Activated CD8-positive, alpha-beta memory T cell treated with anti-CD3 and anti-CD28 coated beads for 1 hour (primary cell): ENCODE results near the gene KAT2A.
A peak's percentile ranks its signal among the peaks of the same experiment; 100 is the strongest.

Experiments
- DNase-seq, 2 donors: peaks; one replicate each; pipeline ENCODE4 v3.0.0-alpha.2; 2020; ENCODE audit warnings: low read depth in 1 of 2; ENCODE audit errors: extremely low read depth in 1 of 2

The KAT2A gene

GRCh38 chr17:42096360-42097111, 24.6 kb downstream of the KAT2A start:
- DNase-seq: no peak

GRCh38 chr17:42094375-42095069, 26.6 kb downstream of the KAT2A start:
- DNase-seq: no peak

GRCh38 chr17:42092939-42093338, 28.2 kb downstream of the KAT2A start:
- no peak for DNase-seq

- DNase-seq: no peak
Observed at GRCh38 chr17:42090964-42091790, 30.0 kb downstream of the KAT2A start.

GRCh38 chr17:42088736-42089135, 32.4 kb downstream of the KAT2A start:
- no peak for DNase-seq

- no peak for DNase-seq
Observed at GRCh38 chr17:42087736-42088705, 33.1 kb downstream of the KAT2A start.

GRCh38 chr17:42087042-42087701, 34.0 kb downstream of the KAT2A start:
- no peak for DNase-seq

- no peak for DNase-seq
Observed at GRCh38 chr17:42081516-42082129, 39.5 kb downstream of the KAT2A start.

GRCh38 chr17:42079541-42079940, 41.6 kb downstream of the KAT2A start:
- no peak for DNase-seq

GRCh38 chr17:42078396-42079043, 42.6 kb downstream of the KAT2A start:
- DNase-seq: no peak

GRCh38 chr17:42077755-42078154, 43.4 kb downstream of the KAT2A start:
- DNase-seq: no peak

- no peak for DNase-seq
Observed at GRCh38 chr17:42076797-42077559, 44.2 kb downstream of the KAT2A start.

- no peak for DNase-seq
Observed at GRCh38 chr17:42075789-42076188, 45.4 kb downstream of the KAT2A start.

GRCh38 chr17:42072323-42073187, 48.6 kb downstream of the KAT2A start:
- no peak for DNase-seq

- DNase-seq: no peak
Observed at GRCh38 chr17:42071810-42072209, 49.4 kb downstream of the KAT2A start.

- DNase-seq: no peak
Observed at GRCh38 chr17:42068979-42069378, 52.2 kb downstream of the KAT2A start.

- peak in 1 of 2 donors; percentile 51 for DNase-seq
Observed at GRCh38 chr17:42067371-42068091, 53.6 kb downstream of the KAT2A start.
